A673 (cell line): ENCODE results near the gene VOPP1. TPM values are rescaled to one million over a fixed set of nuclear protein-coding genes. Genes with fewer than 3 reads are reported as not detected.

Experiments
- BruUV-seq: library from RNA; stranded (reverse); fragments of 400-500 nt; replicated peaks from 2 replicates; lab custom pipeline; 2021; lab: Mats Ljungman, UMichigan
- CTCF ChIA-PET: fragments of 300-600 bp; sonication (Branson Sonifier 250); formaldehyde crosslinking; loops from one replicate; lab custom pipeline; 2022; ENCODE audit warnings: antibody characterized with exemption; lab: Charles Lee
- POLR2A ChIA-PET: fragments of 300-600 bp; sonication (Branson Sonifier 250); formaldehyde crosslinking; loops from one replicate; lab custom pipeline; 2022; ENCODE audit warnings: antibody characterized with exemption; ENCODE audit not compliant: low non-redundant PET; lab: Charles Lee
- DNase-seq: peaks from one replicate; pipeline ENCODE4 v3.0.0-alpha.2; 2015; ENCODE audit warnings: low spot score
- H3K27ac ChIP-seq: fragments of 200-600 bp; sonication (generic); 2 replicates; pipeline ENCODE4 v1.5.1; 2016; ENCODE audit warnings: mixed run types, low read depth, mild to moderate bottlenecking, mixed read lengths, antibody characterized with exemption, low read length; ENCODE audit not compliant: poor library complexity, severe bottlenecking
- H3K27me3 ChIP-seq: fragments of 200-600 bp; sonication (generic); replicated peaks from 2 replicates; pipeline ENCODE4 v1.6.1; 2017; ENCODE audit warnings: mixed run types, low read depth, mild to moderate bottlenecking, mixed read lengths, antibody characterized with exemption, low read length; ENCODE audit not compliant: insufficient read depth, poor library complexity
- H3K36me3 ChIP-seq: fragments of 200-600 bp; sonication (generic); 2 replicates; pipeline ENCODE4 v1.6.1; 2016; ENCODE audit warnings: mixed run types, mild to moderate bottlenecking, mixed read lengths, antibody characterized with exemption, low read length; ENCODE audit not compliant: insufficient read depth, poor library complexity, severe bottlenecking
- H3K4me1 ChIP-seq: fragments of 200-600 bp; sonication (generic); 2 replicates; pipeline ENCODE4 v1.6.1; 2017; ENCODE audit warnings: mixed run types, mild to moderate bottlenecking, mixed read lengths, antibody characterized with exemption, low read length; ENCODE audit not compliant: insufficient read depth, poor library complexity, severe bottlenecking
- H3K4me3 ChIP-seq: fragments of 200-600 bp; sonication (generic); 2 replicates; pipeline ENCODE4 v1.5.1; 2016; ENCODE audit warnings: low read depth, mixed run types, mild to moderate bottlenecking, mixed read lengths, low read length; ENCODE audit not compliant: poor library complexity, severe bottlenecking
- H3K9me3 ChIP-seq: fragments of 200-600 bp; sonication (generic); 2 replicates; pipeline ENCODE4 v1.6.1; 2016; ENCODE audit warnings: mixed run types, low read depth, mild to moderate bottlenecking, mixed read lengths, antibody characterized with exemption, low read length; ENCODE audit not compliant: poor library complexity, severe bottlenecking
- EZH2 ChIP-seq: fragments of 200-600 bp; sonication (generic); IDR thresholded peaks from 2 replicates; pipeline ENCODE4 v1.6.1; 2017; ENCODE audit warnings: borderline replicate concordance, low read depth, mild to moderate bottlenecking, mixed read lengths, antibody characterized with exemption, low read length; ENCODE audit not compliant: poor library complexity, severe bottlenecking
- intact Hi-C: fragments of 100-400 bp; cut with micrococcal nuclease; formaldehyde crosslinking; loops from one replicate; pipeline ENCODE4 v1.10.0; 2022; ENCODE audit not compliant: unreplicated experiment
- total RNA-seq: library from RNA; stranded (reverse); gene quantifications from 2 replicates; pipeline ENCODE4 v1.2.3, GENCODE V29; 2021
- TF ChIP-seq, protein P1 (sequence below): fragments of 300-800, 200-600 bp; sonication (generic); conservative IDR thresholded peaks from 2 replicates; pipeline ENCODE4 v1.5.1; 2017; ENCODE audit warnings: low read depth, mild to moderate bottlenecking, antibody characterized with exemption, low read length, moderate library complexity, mixed read lengths

Gene VOPP1
- total RNA-seq, 1 experiment from 2014 or later = 49.6 TPM

DNA sequence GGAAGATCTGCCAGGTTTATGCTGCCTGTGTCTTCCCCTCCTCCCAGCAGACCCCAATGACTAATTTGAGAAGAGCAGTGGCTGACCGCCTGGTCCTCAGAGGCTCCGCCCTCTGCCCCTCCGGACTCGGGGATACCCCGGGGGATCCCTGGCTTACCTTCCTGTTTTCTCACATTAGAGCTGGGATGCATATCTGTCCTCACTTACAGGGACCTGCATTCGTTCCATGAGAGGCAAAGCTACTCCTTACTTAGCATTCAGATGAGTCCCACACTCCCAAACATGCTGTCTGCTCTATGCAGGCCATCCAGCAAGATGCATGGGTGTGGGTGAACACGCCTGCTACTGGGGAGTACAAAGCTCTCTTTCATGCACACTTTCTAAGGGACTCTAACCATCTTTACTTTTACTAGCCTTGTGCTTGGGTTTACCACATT lies 24.0 kb downstream of the VOPP1 start:
- Histone ChIP-seq H3K9me3 (no peaks in the 10 kb centered on the region), H3K27ac (no peak overlapping the region), H3K4me3 (no peak overlapping the region), H3K36me3 (no peaks in the 10 kb centered on the region), H3K27me3 (no peaks in the 10 kb centered on the region), H3K4me1 (peaks cover 25% of the 10 kb centered on the region)
- no TSS peak for BruUV-seq
- intact Hi-C loops = no loop called here
- TF ChIP-seq, protein P1, sequence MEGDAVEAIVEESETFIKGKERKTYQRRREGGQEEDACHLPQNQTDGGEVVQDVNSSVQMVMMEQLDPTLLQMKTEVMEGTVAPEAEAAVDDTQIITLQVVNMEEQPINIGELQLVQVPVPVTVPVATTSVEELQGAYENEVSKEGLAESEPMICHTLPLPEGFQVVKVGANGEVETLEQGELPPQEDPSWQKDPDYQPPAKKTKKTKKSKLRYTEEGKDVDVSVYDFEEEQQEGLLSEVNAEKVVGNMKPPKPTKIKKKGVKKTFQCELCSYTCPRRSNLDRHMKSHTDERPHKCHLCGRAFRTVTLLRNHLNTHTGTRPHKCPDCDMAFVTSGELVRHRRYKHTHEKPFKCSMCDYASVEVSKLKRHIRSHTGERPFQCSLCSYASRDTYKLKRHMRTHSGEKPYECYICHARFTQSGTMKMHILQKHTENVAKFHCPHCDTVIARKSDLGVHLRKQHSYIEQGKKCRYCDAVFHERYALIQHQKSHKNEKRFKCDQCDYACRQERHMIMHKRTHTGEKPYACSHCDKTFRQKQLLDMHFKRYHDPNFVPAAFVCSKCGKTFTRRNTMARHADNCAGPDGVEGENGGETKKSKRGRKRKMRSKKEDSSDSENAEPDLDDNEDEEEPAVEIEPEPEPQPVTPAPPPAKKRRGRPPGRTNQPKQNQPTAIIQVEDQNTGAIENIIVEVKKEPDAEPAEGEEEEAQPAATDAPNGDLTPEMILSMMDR = no peak
- no peak for TF ChIP-seq EZH2
- no peak for DNase-seq
- ChIA-PET CTCF (no interaction called here), POLR2A (no interaction called here)

DNA sequence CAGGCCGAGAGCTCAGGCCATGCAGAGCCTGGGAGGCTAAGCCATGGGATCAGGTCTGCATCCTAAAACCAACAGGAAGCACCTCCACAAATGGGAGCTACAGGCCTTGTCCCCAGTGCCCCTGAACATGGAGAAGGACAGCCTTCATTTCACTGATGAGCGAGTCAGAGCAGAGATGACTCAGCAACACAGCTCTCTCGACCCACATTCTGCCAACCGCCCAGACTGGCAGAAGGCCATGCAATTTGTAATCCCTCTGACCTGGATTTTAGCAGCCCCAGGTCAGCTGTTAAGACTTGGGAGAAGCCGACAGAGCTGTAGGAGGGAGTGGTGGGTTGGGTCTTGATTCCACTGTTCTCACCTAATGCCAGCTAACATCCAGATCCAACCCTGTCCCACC lies 25.5 kb downstream of the VOPP1 start:
- H3K9me3 ChIP-seq = no peaks in the 10 kb centered on the region
- BruUV-seq = no TSS peak
- H3K4me1 ChIP-seq = peaks cover 15% of the 10 kb centered on the region
- peak overlapping the region; percentile 54 for H3K27ac ChIP-seq
- H3K4me3 ChIP-seq = no peak overlapping the region
- H3K36me3 ChIP-seq = no peaks in the 10 kb centered on the region
- H3K27me3 ChIP-seq = no peaks in the 10 kb centered on the region
- no peak for TF ChIP-seq EZH2
- TF ChIP-seq, protein P1 = no peak
- peak; percentile 70 for DNase-seq
- ChIA-PET POLR2A (no interaction called here), CTCF (no interaction called here)
- intact Hi-C loops = no loop called here

DNA sequence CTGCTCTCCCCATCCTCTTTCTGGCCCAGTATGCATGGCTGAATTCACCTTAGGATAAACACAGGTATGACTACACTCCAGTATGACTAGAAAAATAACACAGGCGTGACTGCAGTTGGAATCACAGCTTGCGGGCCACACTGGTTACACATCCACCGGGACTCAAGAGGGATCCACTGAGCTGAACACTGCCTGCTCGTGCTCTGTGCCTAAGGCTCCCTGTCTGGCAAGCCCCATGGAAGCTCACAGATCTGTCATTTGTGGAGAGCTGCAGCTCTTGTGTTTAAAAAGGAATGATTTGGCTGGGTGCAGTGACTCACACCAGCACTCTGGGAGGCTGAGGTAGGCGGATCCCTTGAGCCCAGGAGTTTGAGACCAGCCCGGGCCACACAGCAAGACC lies 26.8 kb downstream of the VOPP1 start:
- intact Hi-C loops = no loop called here
- ChIA-PET POLR2A (no interaction called here), CTCF (no interaction called here)
- Histone ChIP-seq H3K9me3 (no peaks in the 10 kb centered on the region), H3K27ac (no peak overlapping the region), H3K27me3 (no peaks in the 10 kb centered on the region), H3K36me3 (no peaks in the 10 kb centered on the region), H3K4me3 (no peak overlapping the region), H3K4me1 (peaks cover 15% of the 10 kb centered on the region)
- TF ChIP-seq EZH2 = no peak
- TF ChIP-seq, protein P1 = no peak
- peak; percentile 26 for DNase-seq
- BruUV-seq = no TSS peak
